Glomerular visceral epithelial cell (primary cell): ENCODE measurements around the gene ABHD15.

Source experiments
- DNase-seq: peaks from one replicate; pipeline ENCODE4 v3.0.0-alpha.2; 2016; ENCODE audit errors: extremely low spot score

Gene ABHD15

DNA sequence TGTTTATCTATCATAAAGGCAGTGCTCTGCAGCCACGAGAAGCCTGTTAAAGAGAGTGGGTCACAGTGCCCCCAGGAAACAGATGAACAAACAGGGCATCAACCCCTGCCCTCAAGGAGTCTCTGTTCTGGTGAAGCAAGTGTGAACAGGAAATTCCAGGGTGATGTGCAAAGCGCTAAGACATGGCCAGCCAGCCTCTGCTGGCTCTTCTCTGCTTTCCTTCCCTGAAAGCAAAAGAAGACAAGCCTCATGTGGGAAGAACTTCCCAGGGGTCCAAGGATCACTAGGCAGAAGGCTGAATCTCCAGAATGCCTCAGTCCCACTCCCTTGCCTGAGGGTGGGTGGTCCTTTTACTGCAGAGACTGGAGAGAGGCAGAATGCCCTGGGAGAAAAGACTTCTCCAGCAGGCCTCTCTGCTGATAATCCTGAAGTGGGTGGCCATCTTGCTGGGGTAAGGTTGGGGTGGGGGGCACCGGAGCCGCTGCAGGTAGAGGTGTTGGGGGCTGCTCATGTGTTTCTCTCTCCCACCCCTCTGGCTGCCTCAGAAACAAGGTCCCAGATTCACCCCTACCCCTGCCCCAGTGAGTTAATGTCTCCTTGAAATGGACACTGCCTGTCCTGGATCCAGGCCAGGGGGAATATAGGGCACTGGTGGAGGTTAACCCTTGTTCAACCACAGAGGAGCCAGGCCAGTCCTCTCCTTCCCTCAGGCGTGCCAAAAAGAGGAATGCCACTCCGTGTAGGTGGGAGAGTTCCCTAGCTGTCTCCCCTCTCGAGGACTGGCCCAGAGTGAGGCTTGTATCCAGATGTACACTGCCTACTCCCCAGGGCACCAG, 28.5 kb upstream of the ABHD15 start:
- DNase-seq: no peak

DNA sequence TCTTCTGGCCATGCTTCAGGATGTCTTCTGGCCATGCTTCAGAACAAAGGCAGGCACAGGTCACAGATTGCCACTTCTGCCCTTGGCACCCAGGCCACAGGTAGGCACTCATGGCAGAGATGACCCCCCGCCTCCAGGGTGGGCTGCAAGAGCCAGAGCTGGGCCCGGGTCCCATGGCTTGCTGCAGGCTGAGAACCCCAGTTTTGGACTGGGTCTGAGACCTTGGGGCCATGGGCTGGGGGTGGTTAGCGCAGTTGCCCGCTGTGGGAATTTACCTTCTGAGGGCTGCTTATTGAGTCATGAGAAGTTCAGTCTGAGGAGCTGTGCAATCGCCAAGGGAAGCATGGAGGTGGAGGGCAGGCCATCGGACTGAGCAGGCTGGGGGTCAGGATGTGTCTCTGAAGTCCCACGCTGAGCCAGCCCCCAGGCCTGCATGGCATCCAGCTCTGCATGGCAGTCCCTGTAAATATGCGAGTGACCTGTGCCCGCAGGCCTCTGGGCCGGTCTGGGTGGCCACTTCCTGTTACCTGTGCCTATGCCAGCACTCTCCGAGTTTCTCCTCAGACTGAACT, 27.8 kb upstream of the ABHD15 start:
- DNase-seq: no peak

DNA sequence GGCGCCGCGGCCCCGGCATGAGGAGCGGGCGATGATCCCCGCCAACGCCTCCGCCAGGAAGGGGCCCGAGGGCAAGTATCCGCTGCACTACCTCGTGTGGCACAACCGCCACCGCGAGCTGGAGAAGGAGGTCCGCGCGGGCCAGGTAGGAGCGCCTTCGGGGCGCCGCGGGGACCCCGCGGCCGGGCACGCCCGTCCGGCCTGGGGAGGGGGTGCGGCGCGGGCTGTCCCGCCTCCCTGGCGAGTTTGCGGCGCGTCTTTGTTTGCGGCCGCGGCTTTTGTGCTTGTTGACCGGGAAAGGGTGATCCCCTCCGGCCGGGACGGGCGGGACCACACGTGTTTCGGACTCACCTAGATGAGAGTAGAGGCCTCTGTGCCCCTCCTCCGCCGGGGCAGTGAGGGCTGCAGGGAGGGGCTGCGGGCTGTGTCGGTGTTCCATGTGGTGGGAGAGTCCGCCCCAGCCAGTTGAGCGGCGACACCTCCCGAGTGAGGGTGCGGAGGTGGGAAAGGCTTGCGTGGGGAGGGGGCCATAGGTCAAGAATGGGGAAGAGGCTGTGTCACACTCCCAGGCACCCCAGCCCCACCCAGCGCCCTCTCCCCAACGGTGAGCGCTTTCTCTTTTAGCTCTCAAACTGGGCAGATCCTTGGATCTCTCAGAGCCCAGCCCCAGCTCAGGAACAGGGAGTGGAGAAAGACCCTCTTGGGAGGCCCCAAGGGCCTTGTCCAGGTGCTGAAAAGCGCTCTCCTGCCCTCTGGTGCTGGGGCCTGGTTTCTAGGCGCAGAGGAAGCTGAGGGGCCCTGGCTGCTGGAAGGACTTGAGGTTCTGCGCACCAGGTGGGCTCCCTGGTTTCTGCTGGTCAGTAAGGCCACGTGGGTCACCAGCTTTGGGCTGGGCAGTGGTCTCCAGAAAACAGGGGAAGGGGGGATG, 27.0 kb upstream of the ABHD15 start:
- no peak for DNase-seq

DNA sequence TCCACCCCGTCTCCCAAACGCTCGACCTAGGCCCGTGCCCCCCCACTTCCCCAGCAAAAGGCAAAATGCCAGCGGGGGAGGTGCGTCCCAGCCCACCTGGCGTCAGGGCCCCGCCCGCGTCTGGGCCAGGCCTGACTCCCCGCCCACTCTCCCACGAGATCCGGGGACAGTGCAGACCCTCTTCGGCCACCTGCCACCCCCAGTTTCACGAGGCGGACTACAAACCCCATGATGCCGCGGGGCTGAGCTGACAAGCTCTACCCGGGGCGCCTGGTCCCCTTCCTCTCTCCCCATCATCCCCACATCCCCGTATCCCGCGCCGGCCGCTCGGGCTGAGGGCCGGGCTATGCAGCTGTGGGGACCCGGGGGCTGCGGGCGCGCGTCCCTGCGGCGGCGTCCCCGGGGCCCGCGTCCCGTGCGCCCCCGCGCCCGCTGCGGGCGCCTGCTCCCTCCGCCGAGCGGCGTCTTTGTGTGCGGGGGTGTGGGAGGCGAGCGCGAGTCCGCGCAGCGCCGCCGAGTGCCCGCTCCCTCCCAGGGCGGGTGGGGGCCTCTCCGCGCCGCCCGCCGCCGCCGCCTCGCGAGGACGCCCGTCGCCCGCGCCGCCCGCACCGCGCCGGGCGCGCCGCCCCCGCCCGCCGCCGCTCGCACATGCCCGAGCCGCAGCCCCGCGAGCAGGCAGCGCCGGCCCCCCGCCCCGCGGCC, 26.2 kb upstream of the ABHD15 start, which contains the start of gene ANKRD13B:
TSS of gene ANKRD13B (plus strand) at position 283 of the 702 bp plus-strand sequence. CDS start 490 bp downstream, outside the sequence.
- no peak for DNase-seq

DNA sequence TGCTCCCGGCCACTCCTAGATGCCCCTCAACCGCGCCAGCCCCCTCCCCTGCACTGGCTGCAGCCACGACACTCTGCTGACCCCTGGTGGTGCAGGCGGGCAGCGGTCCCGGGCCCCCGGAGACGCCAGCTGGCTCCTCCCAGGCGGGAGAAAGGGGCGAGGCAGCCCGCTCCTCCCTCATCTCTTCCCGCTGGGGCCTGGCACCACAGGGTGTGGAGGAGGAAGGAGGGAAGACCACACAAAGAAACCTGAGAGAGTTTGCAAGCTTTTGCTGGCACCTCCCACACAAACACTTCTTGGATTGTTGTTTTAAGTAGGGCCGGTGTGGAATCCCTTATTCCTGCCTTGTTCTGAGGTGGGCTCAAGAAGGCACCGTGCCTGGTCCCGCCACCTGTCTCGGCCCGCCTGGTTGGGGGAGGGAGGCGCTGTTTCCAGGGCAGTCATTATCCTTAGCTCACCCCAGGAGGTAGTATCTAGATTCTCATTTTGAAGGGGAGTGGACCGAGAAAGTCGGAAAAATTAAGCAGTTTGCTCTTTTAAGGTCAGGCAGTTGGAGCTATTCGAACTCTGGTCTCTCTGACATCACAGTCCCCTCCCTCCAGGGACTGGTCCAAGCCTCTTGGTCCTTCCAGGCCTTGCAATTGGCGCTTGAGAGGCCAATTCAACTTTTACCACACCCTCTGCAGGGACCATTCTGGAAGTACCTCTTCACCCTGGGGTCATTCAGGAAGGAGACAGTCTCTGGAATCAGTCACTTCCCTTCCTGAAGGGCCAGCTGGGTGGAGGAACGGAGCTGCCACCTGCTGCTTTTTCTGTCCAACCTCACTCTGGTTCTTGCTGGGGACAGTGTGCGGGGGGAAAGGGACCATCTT, 25.1 kb upstream of the ABHD15 start:
- DNase-seq: peak; percentile 90

DNA sequence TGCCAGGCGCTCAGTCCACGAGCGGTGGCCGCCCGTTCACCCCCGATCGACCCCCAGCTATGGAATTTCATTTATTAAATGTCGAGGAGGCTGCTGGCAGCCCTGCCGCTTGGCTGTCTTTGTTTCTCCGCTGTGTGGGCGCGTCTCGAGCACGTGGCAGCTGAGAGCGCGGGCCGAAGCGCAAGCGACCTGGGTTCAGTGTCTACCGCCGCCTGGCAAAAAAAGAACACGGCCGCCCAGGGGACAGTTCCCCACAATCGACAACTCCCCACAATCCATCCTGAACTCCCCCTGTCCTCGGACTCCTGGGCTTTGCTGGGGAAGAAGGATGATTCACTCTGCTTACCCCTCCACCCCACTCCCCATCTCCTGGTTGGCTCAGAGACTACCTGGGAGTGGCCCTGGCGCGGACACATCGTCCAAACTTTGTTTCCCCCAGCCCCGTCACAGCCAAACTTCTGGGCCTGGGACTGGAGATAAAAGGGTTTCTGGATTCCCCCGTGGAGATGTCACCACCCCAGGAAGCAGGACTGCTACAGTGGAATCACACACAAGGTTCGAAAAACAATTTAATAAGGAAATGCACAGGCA, 24.4 kb upstream of the ABHD15 start:
- DNase-seq: peak; percentile 65

DNA sequence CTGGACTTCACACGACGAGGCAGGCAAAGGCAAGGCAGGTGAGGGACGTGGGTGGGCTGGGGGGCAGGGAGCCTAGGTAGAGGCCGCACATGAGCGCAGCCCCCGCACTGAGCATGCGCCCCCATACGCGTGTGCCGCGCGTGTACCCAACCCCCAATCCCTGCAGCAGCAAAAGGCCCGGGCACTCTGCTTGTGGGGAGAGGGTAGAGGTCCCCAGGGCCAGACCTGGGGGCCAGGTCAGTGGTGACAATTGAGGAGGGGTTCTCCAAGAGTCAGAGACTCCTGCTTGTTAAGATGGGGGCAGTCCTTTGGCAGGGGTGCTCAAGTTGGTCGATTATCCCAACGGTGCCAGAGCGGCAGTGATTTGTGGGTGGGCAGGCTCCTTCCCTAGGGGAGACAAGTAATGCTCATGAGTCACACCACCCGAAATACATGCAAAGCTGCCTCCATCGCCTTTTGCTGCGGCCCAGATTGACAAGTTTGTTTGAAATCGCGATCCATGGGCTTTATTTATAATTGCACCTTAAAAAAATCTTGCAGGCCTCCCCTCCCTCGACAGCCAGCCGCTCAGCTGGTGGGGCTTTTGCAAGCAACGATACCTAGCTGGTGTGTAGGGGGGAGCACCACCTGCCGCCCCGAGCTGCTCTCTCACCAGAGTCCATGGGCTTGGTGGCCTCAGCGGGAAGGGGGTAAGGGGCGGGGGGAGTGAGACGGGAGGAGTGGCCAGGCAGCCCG, 23.7 kb upstream of the ABHD15 start:
- DNase-seq: no peak

DNA sequence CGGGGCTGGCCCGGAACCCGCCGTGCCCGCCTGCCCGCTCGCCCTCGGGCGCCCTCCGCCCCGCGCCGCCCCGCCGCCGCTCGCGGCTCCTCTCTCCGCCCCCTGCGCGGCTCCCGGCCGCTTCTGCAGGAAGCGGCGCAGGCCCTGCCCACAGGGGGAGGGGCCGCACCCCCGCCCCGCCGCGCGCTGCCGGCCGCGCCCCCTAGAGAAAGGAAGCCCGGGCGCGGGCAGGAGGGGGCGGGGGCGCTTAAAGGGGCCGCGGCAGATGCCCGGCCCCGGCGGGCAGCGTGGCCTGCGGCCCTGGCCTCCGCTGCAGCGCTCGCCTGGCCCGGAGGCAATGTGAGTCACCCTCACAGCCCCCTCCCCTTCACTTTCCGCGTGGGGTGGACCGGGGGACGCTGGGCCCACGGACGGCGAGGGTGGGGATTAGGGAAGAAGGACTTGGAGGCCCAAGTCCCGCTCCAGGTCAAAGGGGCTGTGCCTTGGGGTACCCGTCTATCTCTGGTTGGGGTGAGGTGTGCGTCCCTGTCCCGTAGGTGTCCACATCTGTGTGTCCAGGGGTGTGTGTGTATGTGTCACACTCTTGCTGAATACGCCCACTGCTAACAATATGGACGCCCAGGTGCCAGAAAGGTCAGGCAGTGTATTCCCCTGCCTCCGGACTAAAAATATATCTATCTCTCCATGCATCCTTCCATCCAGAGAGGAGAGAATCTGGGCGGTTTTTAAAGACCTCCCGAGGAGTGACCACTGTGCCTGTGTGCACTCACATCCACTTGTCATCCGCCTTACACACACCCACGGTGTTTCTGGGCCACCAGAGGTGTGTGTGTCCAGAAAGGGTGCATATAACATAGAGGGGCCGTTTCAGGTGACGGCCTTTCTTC, 22.9 kb upstream of the ABHD15 start, which contains the start of gene GIT1:
TSS of gene GIT1 (minus strand) at position 125 of the 887 bp plus-strand sequence. CDS start 270 bp downstream, outside the sequence.
- DNase-seq: peak; percentile 91

DNA sequence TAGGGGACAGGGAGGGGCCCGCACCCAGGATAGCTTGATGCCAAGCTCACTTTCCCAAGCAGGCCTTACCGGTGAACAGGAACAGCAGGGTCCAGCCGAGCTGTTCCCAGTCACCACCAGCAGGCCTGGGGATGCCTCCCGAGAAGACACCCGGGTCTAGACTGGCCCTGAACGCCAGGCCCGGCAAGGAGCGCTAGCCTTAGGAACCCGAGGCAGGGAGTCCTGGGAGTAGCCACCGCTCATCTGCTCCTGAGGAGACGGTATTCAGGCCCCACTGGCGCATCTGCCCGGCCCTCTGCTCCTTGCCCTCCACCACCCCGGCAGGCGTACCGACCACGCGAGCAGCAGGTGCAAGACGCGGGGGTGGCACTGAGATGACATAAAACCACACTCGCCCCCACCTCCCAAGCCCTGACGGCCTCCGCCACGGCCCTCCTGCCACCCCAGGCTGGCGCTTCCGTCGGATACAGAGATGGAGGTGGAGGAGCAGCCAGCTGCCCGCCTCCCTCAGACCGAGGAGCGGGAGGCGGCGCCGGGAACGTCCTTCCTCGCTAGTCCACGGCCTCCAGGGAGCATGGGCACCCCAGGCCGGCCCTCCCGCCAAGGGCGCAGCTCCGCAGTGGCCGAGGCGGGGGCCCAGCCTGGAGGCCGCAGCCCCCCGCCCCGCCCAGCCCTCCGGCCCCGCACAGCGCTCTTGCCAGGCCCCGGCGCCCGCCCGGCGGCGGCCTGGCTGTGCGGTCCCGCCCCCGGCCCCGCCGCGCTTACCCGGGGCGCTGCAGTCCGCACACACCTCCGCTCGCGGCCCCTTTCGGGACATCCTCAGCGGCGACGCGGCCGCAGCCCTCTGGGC, 21.9 kb upstream of the ABHD15 start:
- DNase-seq: peak; percentile 44

DNA sequence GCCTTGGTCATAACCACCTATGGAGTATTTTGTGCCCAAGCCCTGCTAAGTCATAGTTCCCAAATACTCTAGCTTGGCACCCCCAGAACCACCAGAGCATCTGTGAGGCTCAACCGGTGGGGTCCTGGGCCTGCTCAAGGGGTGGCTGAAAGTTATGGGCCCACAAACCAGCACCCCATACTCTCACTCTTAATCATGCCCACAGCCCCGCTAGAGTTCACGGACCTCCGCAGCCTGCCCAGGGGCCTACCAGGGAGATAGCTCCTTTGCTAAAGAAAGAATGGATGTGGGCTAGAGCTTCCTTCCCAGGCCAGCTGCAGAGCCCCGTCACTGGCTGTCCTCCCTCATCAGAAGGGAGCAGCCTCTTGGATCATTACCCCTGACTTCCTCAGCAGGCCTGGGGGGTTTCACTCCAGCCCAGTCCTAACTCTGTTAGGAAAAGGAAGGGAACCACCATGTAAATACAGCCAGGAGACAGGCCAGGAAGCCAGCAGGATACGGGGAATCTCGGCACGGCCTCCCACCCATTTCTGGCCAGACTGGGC, 21.3 kb upstream of the ABHD15 start:
- DNase-seq: no peak

DNA sequence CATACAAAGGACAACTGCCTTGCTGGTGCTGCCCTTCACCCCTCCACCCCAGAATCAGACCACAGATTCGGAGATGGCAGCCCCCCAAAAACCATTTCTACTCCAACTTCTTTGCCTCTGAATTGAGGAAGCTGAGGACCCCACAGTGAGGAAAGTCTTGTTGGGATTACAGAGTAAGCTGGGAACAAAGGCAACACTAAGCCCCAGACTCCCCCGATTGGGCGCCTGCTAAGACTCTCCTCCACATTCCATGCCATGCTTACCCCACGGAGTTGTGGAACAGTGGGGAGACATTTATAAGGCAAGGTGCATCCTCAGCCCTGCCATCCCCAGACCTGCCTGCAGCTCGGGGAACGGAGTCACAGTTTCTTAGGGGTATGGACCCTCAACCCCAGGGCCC, 20.8 kb upstream of the ABHD15 start:
- no peak for DNase-seq

DNA sequence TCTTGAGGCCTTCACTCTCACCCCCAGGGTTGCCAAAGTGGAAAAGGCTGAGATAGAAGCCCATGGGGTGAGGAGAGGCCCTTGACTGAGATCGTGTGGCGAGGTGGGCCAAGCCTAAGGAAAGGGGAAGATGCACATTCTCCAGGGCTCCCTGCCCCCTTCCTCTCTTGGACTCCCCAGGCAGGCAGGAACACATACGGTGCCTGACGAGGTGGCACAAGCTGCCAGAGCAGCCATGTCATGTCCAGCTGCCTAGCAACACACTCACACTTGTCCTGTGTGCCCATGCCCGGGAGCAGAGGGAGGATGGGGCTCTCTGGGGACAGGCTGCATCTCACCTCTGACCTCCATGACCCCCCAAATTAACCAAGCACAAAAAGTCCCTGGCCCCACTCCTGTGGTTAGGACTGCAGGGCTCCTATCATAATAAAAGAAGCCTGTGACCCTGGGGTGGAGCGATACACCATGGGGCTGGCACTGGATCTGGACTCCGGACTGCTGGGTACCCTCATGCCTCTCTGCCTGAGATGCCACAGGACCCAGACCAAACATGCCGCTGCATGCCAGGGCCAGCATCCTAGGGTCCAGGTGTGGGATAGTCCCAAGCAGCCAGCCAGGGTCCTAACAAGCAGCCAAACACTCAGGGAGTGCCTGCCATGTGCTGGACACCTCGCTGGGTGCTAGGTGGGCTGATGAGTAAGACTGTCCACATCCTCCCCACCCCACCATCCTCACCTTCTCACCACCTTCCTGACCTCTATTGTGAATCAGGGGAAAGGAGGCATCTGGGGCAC, 20.0 kb upstream of the ABHD15 start:
- DNase-seq: no peak

DNA sequence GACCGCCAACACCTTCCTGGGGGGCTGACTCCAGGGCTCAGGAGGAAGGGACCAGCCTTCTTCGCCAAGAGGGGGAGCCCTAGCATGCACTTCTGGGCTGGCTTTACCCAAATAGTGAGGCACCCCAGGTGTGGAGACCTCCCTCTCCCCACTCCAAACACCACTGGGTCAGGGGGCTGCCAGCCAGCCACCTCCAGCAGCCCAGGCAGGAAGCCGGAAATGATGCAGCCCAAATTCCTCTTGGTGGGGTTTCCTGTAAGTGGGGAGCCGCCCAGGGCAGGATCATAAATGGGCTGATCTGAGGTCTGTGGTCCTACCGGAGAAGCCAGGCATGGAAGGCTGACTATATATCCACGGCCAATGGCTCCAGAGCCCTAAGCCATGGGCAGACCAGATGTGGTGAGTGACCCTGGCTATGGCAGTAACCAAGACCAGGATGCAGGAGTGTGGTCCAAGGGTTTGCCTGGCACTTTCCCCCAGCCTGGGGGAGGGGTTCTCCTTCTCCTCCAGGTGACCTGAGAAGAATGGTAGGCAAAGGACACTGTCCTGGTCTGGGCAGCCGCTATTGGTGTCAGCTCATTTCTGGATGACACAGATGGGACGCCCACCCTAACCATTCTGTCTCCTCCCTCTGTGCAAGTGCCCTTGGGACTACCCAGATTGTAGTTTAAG, 18.4 kb upstream of the ABHD15 start:
- DNase-seq: no peak

DNA sequence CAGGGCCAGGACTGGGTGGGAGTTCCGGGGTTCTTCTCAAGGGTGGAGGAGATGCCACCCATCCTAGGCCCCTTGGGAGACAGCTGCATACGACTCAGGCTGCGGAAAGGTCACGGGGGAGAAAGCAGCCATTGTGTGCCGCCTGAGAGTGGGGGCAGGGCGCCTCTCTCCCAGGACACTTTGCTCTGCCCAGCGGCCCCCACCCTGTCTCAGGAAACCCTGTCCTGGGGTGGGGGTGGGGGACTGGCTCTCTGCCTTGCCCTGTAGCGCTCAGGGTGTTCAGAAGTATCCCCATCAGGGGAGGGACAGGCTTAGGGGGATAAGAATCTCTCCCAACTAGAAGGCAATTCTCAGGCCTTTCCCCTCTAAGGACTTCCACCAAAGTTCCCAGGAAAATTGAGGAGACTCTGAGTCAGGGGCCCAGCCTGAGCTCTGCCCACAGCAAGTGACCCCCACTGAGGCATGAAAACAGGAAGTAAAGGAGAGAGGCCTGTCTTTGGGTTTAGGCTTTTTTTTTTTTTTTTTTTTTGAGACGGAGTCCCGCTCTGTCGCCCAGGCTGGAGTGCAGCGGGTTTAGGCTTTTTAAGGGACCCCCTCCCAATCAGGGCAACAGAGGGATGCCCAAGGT, 17.7 kb upstream of the ABHD15 start:
- DNase-seq: no peak
